Umbilical cord (tissue), 2 donors: ENCODE data around the gene VASN. TPM values are rescaled to one million over a fixed set of nuclear protein-coding genes. Genes with fewer than 3 reads are reported as not detected.
A peak's percentile ranks its signal among the peaks of the same experiment; 100 is the strongest.

Source experiments
- DNase-seq: peaks from one replicate; pipeline ENCODE4 v3.0.0-alpha.2; 2015; ENCODE audit warnings: low spot score
- total RNA-seq: library from RNA; depleted of rRNA; stranded (reverse); fragments of >200 nt; gene quantifications from one replicate; pipeline ENCODE4 v1.2.3, GENCODE V29; 2014; ENCODE audit warnings: low replicate concordance; ENCODE audit not compliant: insufficient read depth

VASN gene
- total RNA-seq, 1 donor from 2014 or later: 57.3 TPM

DNA sequence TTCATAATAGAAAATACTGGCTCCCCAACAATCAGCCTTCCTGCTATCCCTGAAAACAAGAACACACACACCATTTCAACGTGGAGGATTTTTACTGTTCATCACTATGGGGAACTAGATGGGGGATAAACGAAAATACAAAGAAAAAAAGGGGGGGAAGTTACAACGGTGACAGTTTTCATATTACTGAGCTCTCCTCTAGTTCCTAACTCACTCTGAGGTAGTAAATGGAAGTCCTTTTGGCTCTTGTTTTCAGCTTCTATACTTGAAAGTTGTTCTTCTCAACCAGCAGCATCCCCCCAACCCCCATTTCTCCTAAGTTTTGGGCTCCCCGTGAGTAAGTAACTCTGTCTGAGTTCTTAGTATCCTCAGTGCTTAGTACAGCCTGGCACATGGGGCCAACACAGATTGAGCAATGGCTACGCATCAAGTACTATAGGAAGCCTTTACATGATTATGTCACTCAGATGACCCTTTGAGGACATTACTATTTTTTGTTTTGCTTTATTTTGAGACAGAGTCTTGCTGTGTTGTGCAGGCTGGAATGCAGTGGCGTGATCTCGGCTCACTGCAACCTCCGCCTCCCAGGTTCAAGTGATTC lies 49.0 kb downstream of the VASN start:
- no peak for DNase-seq

DNA sequence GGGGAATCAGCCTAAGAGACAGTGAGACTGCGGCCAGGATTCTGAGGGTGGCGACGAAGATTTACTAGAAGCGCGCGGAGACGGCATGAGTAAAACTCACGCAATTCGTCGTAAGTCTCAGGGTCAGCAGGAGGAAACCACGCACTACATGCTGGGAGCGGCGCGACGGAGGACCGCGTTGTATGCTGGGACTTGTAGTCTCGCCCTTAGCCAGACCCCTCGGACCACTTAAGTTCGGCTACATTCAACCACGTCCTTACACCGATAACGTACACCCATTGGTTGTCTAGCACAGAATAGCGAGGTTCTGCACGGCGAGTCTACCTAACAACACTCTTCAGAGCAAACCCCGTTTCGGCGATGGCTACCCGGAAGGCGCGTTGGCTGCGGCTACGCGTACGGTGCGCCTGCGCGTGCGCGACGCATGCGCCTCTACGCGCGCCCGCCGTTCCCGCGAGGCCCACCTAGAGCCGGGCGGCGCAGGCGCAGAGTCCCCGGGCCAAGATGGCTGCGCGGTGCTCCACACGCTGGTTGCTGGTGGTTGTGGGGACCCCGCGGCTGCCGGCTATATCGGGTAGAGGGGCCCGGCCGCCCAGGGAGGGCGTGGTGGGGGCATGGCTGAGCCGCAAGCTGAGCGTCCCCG lies 53.9 kb downstream of the VASN start, which contains the start of gene DNAJA3:
TSS of gene DNAJA3 (plus strand) at position 491 of the 643 bp plus-strand sequence. CDS start at position 505, 14 bp downstream.
- peak; percentile 96 for DNase-seq

DNA sequence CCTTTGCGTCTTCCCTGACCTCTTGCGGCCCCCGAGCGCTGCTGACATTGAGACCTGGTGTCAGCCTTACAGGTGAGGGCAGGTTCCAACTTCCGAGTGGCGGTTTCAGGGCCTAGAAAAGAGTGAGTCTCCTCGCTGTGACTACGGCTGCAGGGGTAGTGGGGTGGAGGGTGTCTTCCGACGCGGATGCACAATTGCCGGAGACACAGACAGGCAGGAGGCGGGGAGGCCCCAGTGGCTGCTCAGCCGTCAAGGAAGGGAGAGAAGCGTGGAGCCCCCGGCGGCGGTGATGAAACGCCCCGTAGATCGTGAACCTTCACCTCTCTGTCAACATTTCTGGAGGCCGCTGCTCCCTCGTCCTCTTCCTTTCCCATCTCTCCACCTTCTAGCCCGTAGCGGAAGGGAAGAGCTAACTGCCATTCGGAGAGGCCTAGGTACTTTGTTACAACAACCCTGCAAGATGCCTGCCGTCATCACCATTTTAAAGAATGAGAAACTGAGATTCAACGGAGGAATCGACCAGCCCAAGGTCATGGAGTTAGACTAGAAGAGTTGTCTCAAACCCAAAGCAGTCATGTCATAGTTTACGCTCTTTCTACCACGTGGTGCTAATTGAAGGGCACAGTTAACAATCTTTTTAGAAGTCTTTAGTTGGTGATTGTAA lies 54.5 kb downstream of the VASN start:
- no peak for DNase-seq

DNA sequence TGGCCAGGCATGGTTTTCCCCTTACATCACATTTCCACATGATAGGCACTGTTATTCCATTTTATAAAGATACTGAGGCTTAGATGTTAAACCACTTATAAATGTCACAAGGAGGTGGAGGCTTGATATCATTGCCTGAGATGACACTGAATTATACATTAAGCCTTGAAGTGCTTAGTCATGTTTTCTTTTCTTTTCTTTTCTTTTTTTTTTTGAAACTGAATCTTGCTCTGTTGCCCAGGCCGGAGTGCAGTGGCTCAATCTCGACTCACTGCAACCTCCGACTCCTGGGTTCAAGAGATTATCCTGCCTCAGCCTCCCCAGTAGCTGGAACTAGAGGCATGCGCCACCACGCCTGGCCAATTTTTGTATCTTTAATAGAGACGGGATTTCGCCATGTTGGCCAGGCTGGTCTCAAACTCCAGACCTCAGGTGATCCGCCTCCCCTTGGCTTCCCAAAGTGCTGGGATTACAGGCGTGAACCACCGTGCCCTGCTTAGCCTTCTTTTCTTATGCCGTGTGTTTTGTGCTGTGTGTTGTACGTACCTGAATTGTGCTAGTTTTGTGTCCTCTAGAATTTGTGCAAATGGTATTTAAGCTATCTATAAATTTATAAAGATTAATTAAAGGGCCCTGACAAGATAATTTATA lies 55.2 kb downstream of the VASN start:
- no peak for DNase-seq

- no peak for DNase-seq
Observed at GRCh38 chr16:4428500-4428899, 56.9 kb downstream of the VASN start.

- DNase-seq: no peak
Observed at GRCh38 chr16:4431023-4431422, 59.4 kb downstream of the VASN start.

Other genes starting within 250 kb of the VASN start
- gene SRL, start 129.8 kb upstream of the VASN start, total RNA-seq: 1.4 TPM
- 24.8 TPM for gene TFAP4, start 98.8 kb upstream of the VASN start, total RNA-seq
- gene GLIS2, start 55.8 kb upstream of the VASN start, total RNA-seq: 8.9 TPM
- gene PAM16, start 20.5 kb upstream of the VASN start, total RNA-seq: 1.7 TPM
- 53.2 TPM for gene CORO7, start 44.7 kb downstream of the VASN start, total RNA-seq
- 17.1 TPM for gene DNAJA3, start 54.0 kb downstream of the VASN start, total RNA-seq
- gene NMRAL1, start 102.8 kb downstream of the VASN start, total RNA-seq: 17.1 TPM
- 32.3 TPM for gene HMOX2, start 104.5 kb downstream of the VASN start, total RNA-seq
- 7.9 TPM for gene CDIP1, start 166.9 kb downstream of the VASN start, total RNA-seq
- 0.48 TPM for gene C16orf96, start 184.5 kb downstream of the VASN start, total RNA-seq
- 1.4 TPM for gene UBALD1, start 243.0 kb downstream of the VASN start, total RNA-seq